HG03103 (cell line): ENCODE results near the gene MTHFD1.

ENCODE experiments used
- ATAC-seq: cut with Tn5 transposase; IDR thresholded peaks from one replicate; pipeline ENCODE4 v1.9.1; 2021; ENCODE audit warnings: low read depth; ENCODE audit not compliant: unreplicated experiment

Gene MTHFD1

GRCh38 chr14:64488590-64489099 lies 100.5 kb downstream of the MTHFD1 start:
- no peak for ATAC-seq

- no peak for ATAC-seq
Observed at GRCh38 chr14:64491637-64492036, 103.5 kb downstream of the MTHFD1 start.

- no peak for ATAC-seq
Observed at GRCh38 chr14:64493455-64493854, 105.3 kb downstream of the MTHFD1 start.

- no peak for ATAC-seq
Observed at GRCh38 chr14:64495252-64495651, 107.1 kb downstream of the MTHFD1 start.

- ATAC-seq, result no peak
Observed at GRCh38 chr14:64496764-64497163, 108.6 kb downstream of the MTHFD1 start.

- ATAC-seq, result no peak
Observed at GRCh38 chr14:64500088-64500487, 111.9 kb downstream of the MTHFD1 start.

- ATAC-seq, result no peak
Observed at GRCh38 chr14:64501411-64502171, 113.4 kb downstream of the MTHFD1 start.

GRCh38 chr14:64502456-64502855 lies 114.3 kb downstream of the MTHFD1 start:
- ATAC-seq, result no peak

- peak; percentile 1 for ATAC-seq
Observed at GRCh38 chr14:64502887-64503433, 114.8 kb downstream of the MTHFD1 start.

- ATAC-seq, result peak; percentile 52
Observed at GRCh38 chr14:64503434-64504309, 115.5 kb downstream of the MTHFD1 start, which contains the start of gene ZBTB25. Gene ZBTB25 (minus strand): TSS chr14:64503838. CDS start chr14:64490533, 13,305 bp downstream.

GRCh38 chr14:64504310-64504896 lies 116.2 kb downstream of the MTHFD1 start, which contains the start of gene ZBTB1:
Gene ZBTB1 (plus strand): TSS chr14:64504770. CDS start chr14:64521505, 16,735 bp downstream.
- no peak for ATAC-seq

GRCh38 chr14:64504897-64505794 lies 117.0 kb downstream of the MTHFD1 start:
- peak; percentile 31 for ATAC-seq

GRCh38 chr14:64506721-64507120 lies 118.6 kb downstream of the MTHFD1 start:
- ATAC-seq, result no peak

GRCh38 chr14:64507376-64508156 lies 119.4 kb downstream of the MTHFD1 start:
- no peak for ATAC-seq

GRCh38 chr14:64508215-64508776 lies 120.1 kb downstream of the MTHFD1 start:
- ATAC-seq, result no peak

GRCh38 chr14:64509036-64509435 lies 120.9 kb downstream of the MTHFD1 start:
- no peak for ATAC-seq
